Erythroblast (primary cell): ENCODE data around the gene IBA57.

Source experiments
- GATA1 ChIP-seq: IDR thresholded peaks from 2 replicates; pipeline ENCODE4 v1.6.1; 2011; ENCODE audit warnings: low read depth, mild to moderate bottlenecking, control low read depth, low read length, moderate library complexity
- POLR2A ChIP-seq: IDR thresholded peaks from 2 replicates; pipeline ENCODE4 v1.6.1; 2011; ENCODE audit warnings: mild to moderate bottlenecking, low read length

DNA sequence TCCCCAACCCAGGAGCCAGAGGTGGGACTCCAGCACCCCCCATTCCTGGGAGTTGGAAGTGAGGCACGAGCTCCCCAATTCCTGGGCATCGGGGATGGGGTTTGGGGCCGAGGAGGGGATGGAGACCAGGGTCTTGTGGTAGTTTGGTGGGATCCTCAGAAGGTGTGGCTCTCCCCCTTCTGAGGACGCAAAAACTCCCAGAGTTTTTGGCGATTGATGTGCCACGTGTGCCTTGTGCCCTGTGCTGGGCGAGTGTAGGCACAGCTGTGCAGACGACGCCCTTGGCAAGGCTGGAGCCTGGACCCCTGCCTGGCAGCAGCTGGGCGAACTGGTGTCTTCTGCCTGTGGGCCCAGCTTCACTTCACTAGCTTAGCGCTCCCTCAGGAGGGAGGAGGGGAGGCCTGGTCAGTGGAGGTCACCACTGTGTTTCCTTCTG is 22.9 kb upstream of the IBA57 start:
- no peak for TF ChIP-seq POLR2A
- TF ChIP-seq GATA1, result no peak
